Activated T-cell treated with anti-CD3 and anti-CD28 coated beads, Interleukin-2, amount 50 U/mL, for 1 hour (primary cell): ENCODE data around the gene HECTD4.
"Not testable (repeated sequence)": the region's sequence is repeated elsewhere in the genome, so short reads cannot be mapped to it uniquely, and the experiment has no call there.

Source experiments
- DNase-seq: peaks from one replicate; pipeline ENCODE4 v3.0.0-alpha.2; 2020

Gene HECTD4

DNA sequence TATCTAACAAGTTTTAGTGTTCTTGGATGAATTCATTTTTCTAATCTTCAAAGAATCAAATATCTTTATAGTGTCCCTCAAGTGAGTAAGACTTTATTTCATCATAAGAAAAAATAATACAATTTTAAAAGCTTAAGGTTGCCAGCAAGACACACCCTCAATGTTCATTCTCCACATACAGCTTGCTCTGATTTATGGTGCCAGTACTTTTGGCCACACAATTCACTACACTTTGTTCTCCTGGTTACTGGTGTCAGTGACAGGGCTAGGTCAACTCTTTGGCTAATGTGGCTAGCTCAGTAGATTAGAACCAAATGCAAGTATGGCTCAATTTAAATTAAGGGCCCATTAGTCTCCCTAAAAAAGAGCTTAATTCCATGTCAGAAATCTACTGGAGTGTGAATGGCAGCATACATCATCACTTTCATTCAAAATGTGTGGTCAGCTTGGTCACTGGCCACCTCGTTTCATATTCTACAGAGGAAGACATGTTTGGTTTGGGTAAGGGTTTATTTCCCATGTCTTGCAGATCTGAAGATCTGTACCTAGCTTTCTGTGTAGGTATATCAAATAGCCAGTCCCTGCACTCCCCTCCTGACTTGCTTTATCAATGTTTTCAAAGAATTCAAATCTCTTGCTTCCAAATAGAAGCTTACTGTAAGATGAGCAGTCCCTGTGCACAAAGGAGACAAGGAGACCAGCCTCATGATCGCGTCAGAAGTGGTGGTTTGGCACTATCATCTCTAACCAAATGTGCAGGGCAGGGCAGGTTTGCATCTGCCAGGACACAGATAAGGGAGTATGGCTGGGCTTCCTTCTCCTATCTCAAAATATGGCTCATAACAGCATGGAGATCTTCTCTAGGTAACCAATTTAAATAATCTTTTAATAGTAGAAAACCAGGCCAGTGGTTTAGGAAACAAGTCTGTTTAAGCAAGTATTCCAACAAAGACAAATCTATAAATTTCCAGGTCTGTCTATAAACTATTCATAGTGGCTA, 31.3 kb downstream of the HECTD4 start:
- DNase-seq, result no peak

GRCh38 chr12:112349431-112349830, 32.8 kb downstream of the HECTD4 start:
- no peak for DNase-seq

GRCh38 chr12:112348926-112349325, 33.3 kb downstream of the HECTD4 start:
- DNase-seq, result not testable (repeated sequence)

DNA sequence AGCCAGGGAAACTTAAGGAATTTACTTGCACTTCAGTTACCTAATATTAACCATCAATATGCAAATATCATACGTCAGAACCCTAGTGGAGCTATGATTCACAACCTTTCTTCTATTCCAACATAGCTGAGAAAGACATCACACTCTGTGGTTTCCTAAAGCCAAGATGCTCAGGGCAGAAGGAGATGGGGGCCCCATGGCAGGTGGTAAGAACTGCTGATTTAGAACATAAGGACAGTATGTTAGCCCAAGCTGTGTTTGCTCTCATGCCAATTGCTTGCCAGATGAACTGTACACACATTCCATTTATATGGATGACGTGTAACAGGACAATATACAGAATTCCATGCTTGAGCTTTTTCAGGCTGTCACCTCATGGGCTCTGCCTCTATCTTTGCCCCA, 34.6 kb downstream of the HECTD4 start:
- no peak for DNase-seq

GRCh38 chr12:112346194-112346593, 36.0 kb downstream of the HECTD4 start:
- no peak for DNase-seq

- DNase-seq, result no peak
These were observed 38.0 kb downstream of the HECTD4 start for GRCh38 chr12:112344220-112344619.

GRCh38 chr12:112342587-112342986, 39.6 kb downstream of the HECTD4 start:
- no peak for DNase-seq

DNA sequence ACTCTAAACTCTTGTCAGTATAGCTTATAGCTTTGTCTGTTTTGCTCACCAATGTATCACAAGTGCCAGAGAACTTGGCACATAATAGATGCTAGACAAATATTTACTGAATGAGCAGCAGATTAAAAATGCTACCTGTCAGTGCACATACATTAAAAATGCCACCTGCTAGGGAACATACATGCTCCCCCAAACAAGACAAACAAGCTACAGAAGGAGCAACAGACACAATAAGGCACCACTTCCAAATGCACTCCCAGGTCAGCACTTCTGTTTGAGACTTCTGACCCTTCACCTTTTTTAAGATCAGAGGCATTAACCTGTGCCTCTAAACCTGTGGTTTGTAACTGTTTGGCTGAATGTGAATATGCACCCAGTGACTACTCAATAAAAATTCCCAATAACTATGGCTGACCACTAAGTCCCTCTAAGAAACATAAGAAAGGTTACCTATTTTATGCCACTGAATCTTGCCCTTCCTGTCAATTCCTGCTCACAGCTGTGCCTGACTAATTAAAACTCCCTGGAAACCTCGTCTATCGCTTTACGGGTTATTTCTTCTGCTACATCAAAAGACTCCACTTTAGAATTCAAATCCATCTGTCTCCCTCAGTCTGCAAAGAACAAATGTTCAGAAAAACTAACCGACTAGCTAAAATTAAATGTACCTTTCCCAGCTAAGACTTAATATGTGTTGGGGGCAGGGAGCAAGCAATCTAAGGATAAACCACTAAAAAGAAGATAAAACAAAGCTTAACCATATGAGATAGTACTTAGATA, 41.0 kb downstream of the HECTD4 start:
- no peak for DNase-seq

DNA sequence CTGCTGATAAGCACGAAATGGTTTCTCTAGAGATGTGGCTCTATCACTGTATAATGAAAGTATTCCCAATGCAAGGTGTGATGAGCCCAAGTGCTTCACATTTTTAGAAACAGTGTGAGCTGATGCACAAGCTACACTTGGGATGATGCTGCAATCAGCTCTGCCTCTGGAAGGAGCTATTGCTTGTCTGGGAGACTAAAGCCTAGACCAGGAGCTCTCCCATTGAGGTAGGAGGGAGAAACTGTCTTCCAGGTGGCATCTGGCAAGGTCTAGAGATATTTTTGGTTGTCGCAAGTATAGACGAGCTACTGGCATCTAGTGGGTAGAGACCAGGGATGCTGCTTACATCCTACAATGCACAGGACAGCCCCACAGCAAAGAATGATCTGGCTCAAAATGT, 42.0 kb downstream of the HECTD4 start:
- no peak for DNase-seq

- not testable (repeated sequence) for DNase-seq
These were observed 47.2 kb downstream of the HECTD4 start for GRCh38 chr12:112334999-112335398.

DNA sequence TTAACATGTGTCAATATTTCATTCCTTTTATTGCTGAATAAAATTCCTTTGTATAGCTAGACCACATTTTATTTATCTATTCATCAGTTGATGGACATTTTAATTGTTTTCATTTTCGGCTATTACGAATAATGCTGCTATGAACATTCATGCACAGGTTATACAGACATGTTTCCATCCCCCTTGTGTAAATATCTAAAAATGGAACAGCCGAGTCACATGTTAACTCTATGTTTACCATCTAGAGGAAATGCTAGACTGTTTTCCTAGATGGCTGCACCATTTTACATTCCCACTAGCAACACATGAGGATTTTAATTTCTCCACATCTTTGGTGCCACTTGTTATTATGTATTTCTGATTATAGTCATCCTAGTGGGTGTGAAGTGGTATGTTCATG, 49.2 kb downstream of the HECTD4 start:
- no peak for DNase-seq

DNA sequence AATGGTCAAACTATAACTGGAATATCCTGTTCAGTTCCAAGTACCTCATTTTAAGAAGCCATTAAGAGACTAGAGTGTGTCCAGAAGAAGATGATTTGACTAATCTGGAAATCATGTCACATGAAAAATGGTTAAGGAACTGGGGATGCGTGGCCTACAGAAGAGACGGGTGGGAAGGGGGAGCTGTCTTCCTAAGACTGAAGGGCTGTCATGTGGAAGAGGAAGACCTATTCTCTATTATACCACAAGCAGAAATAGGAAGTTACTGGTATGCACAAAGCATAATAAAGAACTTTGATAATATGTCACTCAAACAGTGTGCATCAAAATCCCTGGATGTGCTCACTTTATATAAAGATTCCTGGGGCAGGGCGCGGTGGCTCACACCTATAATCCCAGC, 50.3 kb downstream of the HECTD4 start:
- DNase-seq, result no peak

DNA sequence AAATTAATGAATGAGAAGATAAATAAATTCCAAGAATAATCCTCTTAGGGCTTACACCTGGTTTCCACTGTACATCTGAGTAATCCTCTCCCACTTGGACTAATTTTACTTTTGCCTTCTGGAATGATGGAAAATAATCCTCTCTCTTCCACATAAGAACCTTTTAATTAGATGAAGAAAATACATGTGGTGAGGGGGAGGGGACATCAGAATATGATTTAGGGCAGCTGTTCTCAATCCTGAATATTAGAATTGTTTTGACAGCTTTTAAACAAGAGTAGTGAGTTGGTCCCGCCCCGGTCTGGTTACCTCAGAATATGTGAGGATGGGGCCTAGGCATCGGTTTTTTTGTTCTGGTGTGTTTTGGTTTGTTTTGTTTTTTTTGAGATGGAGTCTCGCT, 51.5 kb downstream of the HECTD4 start:
- no peak for DNase-seq

DNA sequence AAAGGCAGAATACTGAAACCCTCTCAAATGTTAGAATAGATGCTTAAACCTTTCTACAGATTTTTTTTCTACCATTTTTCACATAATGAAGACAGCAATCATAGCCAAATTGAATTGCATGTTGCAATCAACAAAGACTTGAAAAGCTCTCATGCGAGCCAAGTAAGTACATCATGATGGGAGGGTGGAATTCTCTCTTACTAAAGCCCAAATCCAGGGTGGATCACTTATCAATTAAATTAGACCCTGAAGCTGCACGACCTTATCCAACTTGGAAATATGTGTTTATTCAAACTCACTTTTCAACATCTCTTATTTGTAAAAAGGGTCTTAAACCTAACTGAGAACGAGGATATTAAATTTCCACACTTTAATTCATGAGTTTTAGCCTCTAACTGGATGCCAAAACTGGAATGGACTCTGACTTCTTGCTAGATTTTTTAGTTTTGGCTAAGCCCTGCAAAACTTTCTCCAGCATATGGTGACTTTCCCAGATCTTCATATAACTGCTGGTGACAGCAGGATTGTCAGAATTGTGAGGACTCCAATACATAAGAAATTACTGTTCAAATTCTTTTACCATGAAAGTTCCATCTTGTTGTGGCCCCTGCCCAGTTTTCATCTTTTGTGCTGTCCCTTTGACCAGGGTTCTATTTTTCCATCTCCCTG, 53.6 kb downstream of the HECTD4 start:
- DNase-seq, result no peak

GRCh38 chr12:112327209-112327938, 54.9 kb downstream of the HECTD4 start:
- DNase-seq, result no peak

DNA sequence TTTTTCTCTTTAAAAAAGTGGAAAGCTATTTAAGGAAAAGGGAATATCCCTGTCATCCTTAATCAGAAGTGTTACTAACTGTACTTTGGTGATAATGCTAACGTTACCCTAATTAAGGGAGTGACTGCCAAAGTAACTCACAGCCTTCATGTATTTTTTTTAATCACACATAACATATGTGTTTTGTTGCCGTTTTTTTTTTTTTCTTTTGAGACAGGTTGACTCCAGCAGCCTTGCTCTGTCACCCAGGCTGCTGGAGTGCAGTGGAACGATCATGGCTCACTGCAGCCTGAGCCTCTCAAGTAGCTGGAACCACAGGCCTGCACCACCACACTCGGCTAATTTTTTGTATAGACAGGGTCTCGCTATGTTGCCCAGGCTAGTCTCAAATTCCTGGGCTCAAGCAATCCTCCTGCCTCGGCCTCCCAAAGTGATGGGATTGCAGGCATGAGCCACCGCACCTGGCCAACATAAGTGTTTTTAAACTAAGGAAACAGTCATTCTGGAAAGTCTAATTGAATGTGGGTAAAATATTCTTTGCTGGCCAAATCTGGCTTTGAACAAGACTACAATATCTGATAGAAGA, 56.5 kb downstream of the HECTD4 start:
- no peak for DNase-seq

DNA sequence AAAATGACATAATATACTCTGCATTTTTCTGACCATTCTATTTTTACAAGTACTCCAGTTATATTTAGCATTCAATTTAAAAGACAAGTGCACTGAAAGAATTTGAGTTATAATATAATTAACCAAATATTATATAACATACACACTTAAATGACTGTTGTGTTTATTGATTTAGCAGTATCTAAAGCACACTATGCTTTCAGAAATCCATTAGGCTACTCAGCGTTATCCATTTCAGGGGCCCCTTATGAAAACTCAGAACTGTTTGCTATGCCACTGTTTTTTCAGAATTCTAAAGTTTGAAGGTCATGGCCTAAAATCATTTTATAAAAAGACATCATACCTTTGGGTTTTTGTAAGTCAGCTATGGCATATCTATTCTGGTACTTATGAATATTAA, 57.1 kb downstream of the HECTD4 start:
- DNase-seq, result no peak

- DNase-seq, result no peak
These were observed 59.2 kb downstream of the HECTD4 start for GRCh38 chr12:112322882-112323547.

DNA sequence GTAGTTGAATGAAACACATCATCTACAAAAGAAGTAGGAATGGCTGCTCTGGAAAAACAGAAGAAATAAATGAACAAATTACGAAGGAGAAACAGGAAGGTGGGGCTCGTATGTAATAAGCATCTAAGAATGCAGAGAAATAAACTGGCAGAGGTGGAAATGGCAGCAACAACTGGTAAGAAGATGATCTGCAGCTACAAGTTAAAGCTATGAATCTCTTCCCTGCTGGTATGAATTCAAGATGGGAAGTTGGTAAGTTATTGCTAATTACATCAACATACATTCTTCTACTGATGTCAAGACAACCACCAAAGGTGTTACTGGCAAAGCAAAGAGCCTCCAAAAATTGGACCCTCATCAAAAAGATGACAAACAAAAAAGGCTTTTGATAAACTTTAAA, 59.8 kb downstream of the HECTD4 start:
- no peak for DNase-seq

GRCh38 chr12:112321245-112321644, 61.0 kb downstream of the HECTD4 start:
- no peak for DNase-seq

GRCh38 chr12:112319395-112319794, 62.8 kb downstream of the HECTD4 start:
- DNase-seq, result no peak

DNA sequence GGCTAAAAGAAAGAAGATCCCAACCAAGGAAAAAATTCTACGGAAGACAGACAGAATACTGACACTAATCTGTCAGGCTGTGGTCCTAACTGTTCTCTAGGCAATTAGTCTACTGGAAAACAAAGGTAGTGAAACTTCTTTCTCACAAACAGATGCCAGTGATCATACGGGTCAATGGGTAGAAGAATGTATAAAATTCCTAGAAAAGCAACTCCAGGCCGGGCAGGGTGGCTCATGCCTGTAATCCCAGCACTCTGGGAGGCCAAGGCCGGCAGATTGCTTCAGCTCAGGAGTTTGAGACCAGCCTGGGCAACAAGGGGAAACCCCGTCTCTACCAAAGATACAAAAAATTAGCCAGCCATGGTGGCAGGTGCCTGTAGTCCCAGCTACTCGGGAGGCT, 64.8 kb downstream of the HECTD4 start:
- no peak for DNase-seq
